Measurements from ENCODE around the gene RNF113B. TPM values are rescaled to one million over a fixed set of nuclear protein-coding genes. Genes with fewer than 3 reads are reported as not detected.
A peak's percentile ranks its signal among the peaks of the same experiment; 100 is the strongest.

RNF113B gene
- total RNA-seq, 1 donor from 2014 or later, result not detected

GRCh38 chr13:98214008-98214643 lies 37.1 kb upstream of the RNF113B start:
- Histone ChIP-seq H3K4me1 (no peaks in the 10 kb centered on the region), H3K36me3 (no peaks in the 10 kb centered on the region), H3K79me2 (ENCODE audit: low read depth) (peaks cover 25% of the 10 kb centered on the region), H3F3A (ENCODE audit: low read depth) (no peaks in the 10 kb centered on the region), H3K4me2 (no peak overlapping the region), H3K9ac (no peak overlapping the region), H2AFZ (replicated peaks) (no peak overlapping the region), H3K27me3 (no peaks in the 10 kb centered on the region), H3K9me3 (ENCODE audit: low read depth) (no peaks in the 10 kb centered on the region), H3K27ac (peak overlapping the region; percentile 20), H3K4me3 (no peak overlapping the region), H4K20me1 (ENCODE audit: low read depth) (peaks cover 7% of the 10 kb centered on the region)
- Mint-ChIP-seq H3K4me3 (no peak overlapping the region), H3K9me3 (peaks cover 18% of the 10 kb centered on the region), H3K36me3 (peaks cover 19% of the 10 kb centered on the region), H3K4me1 (peaks cover 24% of the 10 kb centered on the region), H3K27ac (peak overlapping the region; percentile 22), H3K27me3 (ENCODE audit: insufficient read depth, low read depth) (peaks cover 2% of the 10 kb centered on the region)
- no peak for DNase-seq (ENCODE audit: low spot score)
- TF ChIP-seq EZH2phosphoT487 (IDR thresholded peaks at IDR 0.05) (no peak), EZH2 (IDR thresholded peaks at IDR 0.05) (no peak), CTCF (IDR thresholded peaks at IDR 0.05) (no peak)

GRCh38 chr13:98213354-98213753 lies 36.3 kb upstream of the RNF113B start:
- Histone ChIP-seq H3K79me2 (ENCODE audit: low read depth) (peaks cover 32% of the 10 kb centered on the region), H3K4me3 (no peak overlapping the region), H3K27ac (no peak overlapping the region), H3K4me1 (no peaks in the 10 kb centered on the region), H2AFZ (replicated peaks) (no peak overlapping the region), H3F3A (ENCODE audit: low read depth) (no peaks in the 10 kb centered on the region), H3K9me3 (ENCODE audit: low read depth) (no peaks in the 10 kb centered on the region), H3K36me3 (no peaks in the 10 kb centered on the region), H3K4me2 (no peak overlapping the region), H3K9ac (no peak overlapping the region), H3K27me3 (no peaks in the 10 kb centered on the region), H4K20me1 (ENCODE audit: low read depth) (peaks cover 7% of the 10 kb centered on the region)
- TF ChIP-seq EZH2 (IDR thresholded peaks at IDR 0.05) (no peak), CTCF (IDR thresholded peaks at IDR 0.05) (no peak), EZH2phosphoT487 (IDR thresholded peaks at IDR 0.05) (no peak)
- no peak overlapping the region for H3K4me3 Mint-ChIP-seq
- H3K9me3 Mint-ChIP-seq, result peaks cover 24% of the 10 kb centered on the region
- H3K27me3 Mint-ChIP-seq (ENCODE audit: insufficient read depth, low read depth), result peaks cover 2% of the 10 kb centered on the region
- peaks cover 23% of the 10 kb centered on the region for H3K36me3 Mint-ChIP-seq
- H3K4me1 Mint-ChIP-seq, result peaks cover 24% of the 10 kb centered on the region
- no peak for DNase-seq (ENCODE audit: low spot score)
- no peak overlapping the region for H3K27ac Mint-ChIP-seq

- Mint-ChIP-seq H3K27me3 (ENCODE audit: insufficient read depth, low read depth) (peaks cover 2% of the 10 kb centered on the region), H3K27ac (no peak overlapping the region), H3K4me3 (no peak overlapping the region), H3K9me3 (peaks cover 24% of the 10 kb centered on the region), H3K36me3 (peaks cover 25% of the 10 kb centered on the region), H3K4me1 (peaks cover 24% of the 10 kb centered on the region)
- no peak for DNase-seq (ENCODE audit: low spot score)
- no peaks in the 10 kb centered on the region for H3K4me1 ChIP-seq
- no peak overlapping the region for H3K4me2 ChIP-seq
- H3K4me3 ChIP-seq, result no peak overlapping the region
- H3K27ac ChIP-seq, result no peak overlapping the region
- no peak overlapping the region for H3K9ac ChIP-seq
- H3K36me3 ChIP-seq, result no peaks in the 10 kb centered on the region
- peaks cover 37% of the 10 kb centered on the region for H3K79me2 ChIP-seq (ENCODE audit: low read depth)
- H3K27me3 ChIP-seq, result no peaks in the 10 kb centered on the region
- no peak overlapping the region for H2AFZ ChIP-seq (replicated peaks)
- no peaks in the 10 kb centered on the region for H3K9me3 ChIP-seq (ENCODE audit: low read depth)
- no peaks in the 10 kb centered on the region for H3F3A ChIP-seq (ENCODE audit: low read depth)
- H4K20me1 ChIP-seq (ENCODE audit: low read depth), result peaks cover 7% of the 10 kb centered on the region
- TF ChIP-seq CTCF (IDR thresholded peaks at IDR 0.05) (no peak), EZH2phosphoT487 (IDR thresholded peaks at IDR 0.05) (no peak)
These were observed 35.7 kb upstream of the RNF113B start for GRCh38 chr13:98212763-98213162.
